Stomach (tissue), 4 donors: ENCODE results near the gene CDC42SE2.

Experiments used
- POLR2A ChIP-seq, 4 donors: fragments of 450-650 bp; IDR thresholded peaks; one replicate each; pipeline ENCODE4 v1.6.1; 2016; ENCODE audit warnings: antibody characterized with exemption in 4 of 4, control low read depth in 2 of 4, mild to moderate bottlenecking in 1 of 4, moderate library complexity in 1 of 4
- POLR2AphosphoS5 ChIP-seq, 3 donors: sonication (generic); formaldehyde crosslinking; IDR thresholded peaks; one replicate each; pipeline ENCODE4 v1.6.1; 2016; ENCODE audit warnings: antibody characterized with exemption in 3 of 3
- TF ChIP-seq, protein P1 (sequence below), 7 experiments: fragments of 450-650 bp in 4 of 7; fragments of 200-600 bp in 3 of 7; sonication (generic) in 3 of 7; IDR thresholded peaks; one replicate each; pipeline ENCODE4 v1.5.1; 2016 to 2019; ENCODE audit warnings: antibody characterized with exemption in 7 of 7, control low read depth in 2 of 7, mild to moderate bottlenecking in 1 of 7

DNA sequence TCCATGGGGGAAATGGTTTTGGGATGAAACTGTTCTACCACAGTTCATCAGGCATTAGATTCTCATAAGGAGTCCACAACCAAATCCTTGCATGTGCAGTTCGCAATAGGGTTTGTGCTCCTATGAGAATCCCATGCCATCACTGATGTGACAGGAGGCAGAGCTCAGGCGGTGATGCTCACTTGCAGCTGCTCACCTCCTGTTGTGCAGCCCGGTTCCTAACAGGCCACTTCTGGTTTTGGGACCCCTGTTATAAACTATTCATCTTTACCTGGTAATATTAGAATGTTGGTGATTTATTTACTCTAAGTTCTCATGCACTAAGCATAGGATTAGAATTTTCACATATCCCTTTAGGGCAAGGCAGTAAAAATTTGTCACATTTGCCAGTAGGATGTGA is 122.3 kb downstream of the CDC42SE2 start:
- no peak for TF ChIP-seq POLR2AphosphoS5 (IDR thresholded peaks at IDR 0.05)
- TF ChIP-seq POLR2A (IDR thresholded peaks at IDR 0.05), result no peak
- TF ChIP-seq, protein P1, sequence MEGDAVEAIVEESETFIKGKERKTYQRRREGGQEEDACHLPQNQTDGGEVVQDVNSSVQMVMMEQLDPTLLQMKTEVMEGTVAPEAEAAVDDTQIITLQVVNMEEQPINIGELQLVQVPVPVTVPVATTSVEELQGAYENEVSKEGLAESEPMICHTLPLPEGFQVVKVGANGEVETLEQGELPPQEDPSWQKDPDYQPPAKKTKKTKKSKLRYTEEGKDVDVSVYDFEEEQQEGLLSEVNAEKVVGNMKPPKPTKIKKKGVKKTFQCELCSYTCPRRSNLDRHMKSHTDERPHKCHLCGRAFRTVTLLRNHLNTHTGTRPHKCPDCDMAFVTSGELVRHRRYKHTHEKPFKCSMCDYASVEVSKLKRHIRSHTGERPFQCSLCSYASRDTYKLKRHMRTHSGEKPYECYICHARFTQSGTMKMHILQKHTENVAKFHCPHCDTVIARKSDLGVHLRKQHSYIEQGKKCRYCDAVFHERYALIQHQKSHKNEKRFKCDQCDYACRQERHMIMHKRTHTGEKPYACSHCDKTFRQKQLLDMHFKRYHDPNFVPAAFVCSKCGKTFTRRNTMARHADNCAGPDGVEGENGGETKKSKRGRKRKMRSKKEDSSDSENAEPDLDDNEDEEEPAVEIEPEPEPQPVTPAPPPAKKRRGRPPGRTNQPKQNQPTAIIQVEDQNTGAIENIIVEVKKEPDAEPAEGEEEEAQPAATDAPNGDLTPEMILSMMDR (IDR thresholded peaks at IDR 0.05), result no peak
